Measurements from ENCODE around the gene PLEKHA8.

DNA sequence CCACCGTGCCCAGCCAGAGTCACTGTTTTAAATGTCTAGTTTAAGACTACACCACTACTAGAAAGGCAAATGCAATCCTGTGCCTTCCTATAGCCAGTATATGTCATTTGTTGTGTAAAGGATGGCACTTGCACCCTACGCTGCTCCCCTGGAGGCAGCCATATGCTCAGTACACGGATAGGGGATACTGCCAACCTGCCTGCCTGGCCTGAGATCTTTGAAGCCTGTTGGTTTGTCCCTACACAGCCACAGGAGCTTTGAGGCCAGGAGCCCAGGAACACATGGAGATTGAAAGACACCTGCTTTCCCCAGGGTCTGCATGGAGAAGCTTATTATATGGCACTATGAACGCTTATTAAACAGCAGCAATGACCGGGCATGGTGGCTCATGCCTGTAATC is 36.3 kb upstream of the PLEKHA8 start:
- no peak for TF ChIP-seq POLR2AphosphoS5 (IDR thresholded peaks at IDR 0.05)
- TF ChIP-seq, protein P1, sequence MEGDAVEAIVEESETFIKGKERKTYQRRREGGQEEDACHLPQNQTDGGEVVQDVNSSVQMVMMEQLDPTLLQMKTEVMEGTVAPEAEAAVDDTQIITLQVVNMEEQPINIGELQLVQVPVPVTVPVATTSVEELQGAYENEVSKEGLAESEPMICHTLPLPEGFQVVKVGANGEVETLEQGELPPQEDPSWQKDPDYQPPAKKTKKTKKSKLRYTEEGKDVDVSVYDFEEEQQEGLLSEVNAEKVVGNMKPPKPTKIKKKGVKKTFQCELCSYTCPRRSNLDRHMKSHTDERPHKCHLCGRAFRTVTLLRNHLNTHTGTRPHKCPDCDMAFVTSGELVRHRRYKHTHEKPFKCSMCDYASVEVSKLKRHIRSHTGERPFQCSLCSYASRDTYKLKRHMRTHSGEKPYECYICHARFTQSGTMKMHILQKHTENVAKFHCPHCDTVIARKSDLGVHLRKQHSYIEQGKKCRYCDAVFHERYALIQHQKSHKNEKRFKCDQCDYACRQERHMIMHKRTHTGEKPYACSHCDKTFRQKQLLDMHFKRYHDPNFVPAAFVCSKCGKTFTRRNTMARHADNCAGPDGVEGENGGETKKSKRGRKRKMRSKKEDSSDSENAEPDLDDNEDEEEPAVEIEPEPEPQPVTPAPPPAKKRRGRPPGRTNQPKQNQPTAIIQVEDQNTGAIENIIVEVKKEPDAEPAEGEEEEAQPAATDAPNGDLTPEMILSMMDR (IDR thresholded peaks at IDR 0.05), result no peak
- TF ChIP-seq POLR2A (IDR thresholded peaks at IDR 0.05), result no peak
- no peak for TF ChIP-seq EP300 (IDR thresholded peaks at IDR 0.05; ENCODE audit: low read depth)

All from transverse colon (tissue), 4 donors.